Ammon's horn (tissue), 1 donor: ENCODE measurements around the gene EEPD1.

Experiments
- DNase-seq: peaks from one replicate; pipeline ENCODE4 v3.0.0-alpha.2; 2016; ENCODE audit warnings: low spot score

The EEPD1 gene

DNA sequence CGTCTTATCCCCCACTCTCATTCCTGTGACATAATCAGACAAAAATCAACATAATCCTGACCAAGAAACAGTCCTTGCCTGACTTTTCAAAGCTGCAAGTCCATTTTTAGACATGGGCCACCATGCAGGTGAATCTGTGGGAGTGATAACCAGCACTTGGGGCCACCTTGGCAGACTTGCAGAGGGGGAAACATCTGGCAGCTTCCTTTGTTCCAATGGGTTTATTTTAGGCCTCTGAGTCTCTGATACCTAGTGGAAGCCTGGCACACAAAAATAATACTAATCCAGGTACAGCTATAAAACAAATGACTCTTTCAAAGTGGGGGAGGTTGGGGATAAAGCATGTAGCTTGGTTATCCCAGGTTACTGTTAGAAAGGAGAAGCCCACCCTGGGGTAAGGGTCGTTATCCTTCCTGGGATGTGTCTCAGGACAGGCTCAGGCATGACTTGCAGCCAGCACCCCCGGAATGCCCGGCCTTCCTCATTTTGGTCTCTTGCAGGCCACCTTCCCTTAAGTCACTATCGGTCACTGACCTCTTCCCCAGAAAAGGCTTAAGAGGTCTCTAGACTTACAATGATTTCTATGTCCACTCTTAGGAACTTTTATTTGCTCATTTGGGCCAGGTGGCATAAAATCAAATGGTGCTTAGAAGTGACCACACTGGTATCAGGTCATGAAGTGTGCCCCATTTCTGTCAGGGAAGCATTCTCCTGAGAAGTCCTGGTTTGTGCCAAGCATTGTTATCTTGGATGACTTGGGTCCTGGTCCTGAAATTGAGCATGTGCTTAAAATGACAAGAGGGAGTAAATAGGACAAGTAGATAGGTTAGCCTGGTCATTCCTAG, 37.6 kb downstream of the EEPD1 start:
- no peak for DNase-seq

DNA sequence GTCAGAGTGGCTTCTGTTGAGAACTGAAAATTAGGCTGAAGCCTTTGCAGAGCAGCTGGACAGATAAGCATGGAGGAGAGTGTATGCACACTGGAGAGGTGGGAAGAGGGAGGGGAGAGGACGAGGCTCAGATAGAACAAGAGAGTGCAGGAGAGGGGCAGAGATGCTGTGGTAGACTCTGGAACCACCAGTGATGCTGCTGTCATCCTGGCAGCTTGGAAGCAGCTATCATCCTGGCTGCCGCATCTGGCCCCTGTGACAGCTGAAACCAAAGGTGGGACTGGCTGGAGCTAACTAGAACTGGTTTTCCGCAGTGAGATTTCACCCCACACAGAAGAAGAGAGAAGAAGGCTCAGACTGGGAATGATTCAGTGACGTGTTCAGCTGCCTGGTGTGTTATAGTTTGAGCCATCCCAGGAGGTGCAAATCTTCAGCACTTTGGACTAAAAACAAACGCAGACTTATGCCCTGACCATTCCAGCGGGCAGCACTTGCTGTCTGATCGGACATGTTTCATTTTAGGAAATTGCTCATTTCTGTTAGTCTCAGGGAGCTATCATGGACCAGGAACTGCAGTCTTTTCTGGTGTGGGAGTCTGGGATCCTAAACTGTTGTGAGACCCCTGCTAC, 38.4 kb downstream of the EEPD1 start:
- DNase-seq: no peak

DNA sequence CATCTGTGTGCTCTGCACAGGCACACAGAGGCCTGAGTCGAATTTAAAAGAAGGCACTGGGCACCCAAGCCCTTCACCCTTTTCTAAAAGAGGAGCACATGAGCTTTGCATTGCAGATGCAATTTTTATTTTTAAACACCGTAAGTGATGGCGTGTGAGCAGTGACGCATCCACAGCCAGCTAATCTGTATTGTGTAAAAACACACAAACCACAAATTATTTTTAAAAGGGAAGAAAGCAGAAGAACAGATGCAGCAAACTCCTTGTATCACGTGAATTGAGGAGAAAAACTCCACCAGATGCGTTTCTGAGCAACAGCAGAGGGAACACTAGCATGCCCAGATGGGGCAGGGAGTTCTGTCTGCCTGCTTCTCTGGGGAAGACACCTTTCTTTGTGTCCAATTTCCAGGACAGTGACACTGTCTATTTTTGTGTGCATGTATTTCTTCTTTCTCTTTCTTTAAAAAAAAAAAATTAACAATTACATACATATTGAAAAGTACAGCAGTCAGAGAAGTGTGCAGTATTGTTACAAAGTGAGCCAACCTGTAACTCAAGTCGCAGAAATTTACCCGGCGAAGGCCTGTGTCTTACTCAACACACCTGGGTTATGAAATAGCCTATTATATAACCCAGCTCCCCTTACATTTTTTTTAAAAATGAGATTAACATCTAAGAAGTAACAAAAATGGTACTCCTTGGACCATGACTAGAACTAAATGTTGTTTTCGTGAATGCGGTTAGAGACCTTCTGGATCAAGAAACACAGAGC, 39.2 kb downstream of the EEPD1 start:
- peak; percentile 45 for DNase-seq

DNA sequence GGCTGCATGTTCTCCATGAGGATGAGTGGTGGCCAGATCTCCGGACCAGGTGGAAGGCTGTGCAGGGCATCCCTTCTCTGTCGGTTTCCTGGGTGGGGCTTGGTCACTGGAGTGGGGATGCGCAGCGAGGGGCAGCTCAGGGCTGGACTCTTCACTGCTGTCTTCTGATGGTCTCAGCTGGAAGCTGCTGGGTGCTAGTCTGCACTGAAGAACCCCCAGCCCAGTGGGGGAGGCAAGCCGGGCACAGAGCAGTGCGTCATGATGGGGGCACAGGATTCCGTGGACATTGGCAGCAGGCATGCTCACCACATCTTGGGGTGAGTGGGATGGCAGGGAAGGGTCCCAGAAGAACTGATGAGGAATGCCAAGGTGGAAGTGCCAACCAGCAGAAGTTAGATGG, 39.8 kb downstream of the EEPD1 start:
- no peak for DNase-seq

DNA sequence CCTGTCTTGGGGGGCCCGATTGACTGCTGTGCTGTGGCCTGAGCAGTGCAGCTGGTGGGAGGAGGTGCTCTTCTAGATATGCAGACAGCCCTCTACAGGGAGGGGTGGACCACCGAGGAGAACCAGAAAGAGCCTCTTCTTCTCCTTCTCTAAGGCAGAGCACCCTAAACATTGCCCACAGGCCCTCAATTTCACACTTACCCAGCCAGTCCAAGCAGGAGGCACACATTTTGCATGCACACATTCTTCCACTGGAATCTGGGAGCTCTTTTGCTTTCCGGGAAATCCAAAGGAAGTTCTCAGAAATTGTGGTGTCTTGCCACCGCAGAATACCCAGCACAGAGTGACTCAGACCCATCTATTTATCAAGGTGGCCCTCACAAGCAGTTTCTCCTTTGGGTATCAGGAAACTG, 45.8 kb downstream of the EEPD1 start:
- no peak for DNase-seq

DNA sequence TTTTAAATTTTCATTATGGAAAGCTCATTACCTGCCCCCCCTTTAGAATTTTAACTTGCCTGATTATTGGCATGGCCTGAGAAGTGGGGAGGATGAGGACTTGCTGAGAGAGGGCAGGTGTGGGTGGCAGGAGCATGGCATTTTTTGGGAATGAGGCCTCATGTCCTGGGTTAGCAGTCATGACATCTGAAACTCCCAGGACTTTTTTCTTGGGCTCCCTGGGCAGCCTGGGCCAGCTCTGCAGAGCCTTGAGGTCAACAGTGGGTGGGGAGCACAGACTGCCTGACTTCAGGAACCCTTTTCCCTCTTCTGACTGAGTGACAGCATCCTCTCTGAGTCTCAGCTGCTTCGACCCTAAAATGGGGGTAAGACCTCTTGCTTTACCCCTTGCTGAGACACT, 46.3 kb downstream of the EEPD1 start:
- DNase-seq: no peak

DNA sequence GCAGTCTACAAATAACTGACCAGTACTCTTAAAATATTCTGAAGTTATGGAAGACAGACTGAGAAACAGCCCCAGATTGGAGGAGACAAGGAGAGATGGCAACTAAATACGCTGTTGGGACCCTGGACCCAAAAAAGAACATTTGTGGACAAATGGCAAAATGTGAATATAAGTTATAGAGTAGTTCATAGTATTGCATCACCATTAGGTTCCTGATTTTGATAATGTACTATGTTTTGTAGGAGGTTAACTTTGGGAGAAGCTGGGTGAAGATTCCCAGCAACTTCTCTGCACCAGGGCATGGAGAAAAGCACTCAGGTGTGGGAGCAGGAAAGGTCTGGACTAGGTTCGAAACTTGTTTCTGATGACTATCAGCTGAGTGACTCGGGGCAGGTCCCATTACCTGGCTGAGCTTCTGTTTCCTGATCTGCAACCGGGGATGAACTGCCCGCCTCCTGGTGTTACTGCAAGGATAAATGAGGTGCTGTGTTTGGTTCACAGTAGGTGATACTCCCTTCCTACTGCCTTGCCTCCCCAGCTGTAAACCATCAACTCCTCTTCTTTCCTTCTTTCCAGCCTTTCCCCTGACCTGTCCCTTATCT, 48.2 kb downstream of the EEPD1 start:
- no peak for DNase-seq

DNA sequence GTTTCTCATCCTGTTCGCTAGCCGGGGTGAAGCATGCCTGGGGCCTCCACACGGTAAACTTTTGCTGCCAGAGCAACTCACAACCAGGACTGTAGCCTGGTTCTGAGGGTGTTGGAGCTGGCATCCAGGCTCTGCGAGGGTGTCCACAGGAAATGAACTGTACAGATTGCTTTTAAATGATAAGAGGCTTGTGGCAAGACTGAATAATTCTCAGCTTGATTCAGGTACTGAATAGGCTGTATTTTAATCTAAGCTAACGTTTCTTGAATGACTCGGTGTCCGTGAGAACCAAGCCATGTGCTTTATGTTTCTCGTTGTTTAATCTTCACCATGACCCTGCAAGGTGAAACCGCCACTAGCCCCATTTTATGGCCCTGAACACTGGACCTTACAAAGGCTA, 49.3 kb downstream of the EEPD1 start:
- no peak for DNase-seq

DNA sequence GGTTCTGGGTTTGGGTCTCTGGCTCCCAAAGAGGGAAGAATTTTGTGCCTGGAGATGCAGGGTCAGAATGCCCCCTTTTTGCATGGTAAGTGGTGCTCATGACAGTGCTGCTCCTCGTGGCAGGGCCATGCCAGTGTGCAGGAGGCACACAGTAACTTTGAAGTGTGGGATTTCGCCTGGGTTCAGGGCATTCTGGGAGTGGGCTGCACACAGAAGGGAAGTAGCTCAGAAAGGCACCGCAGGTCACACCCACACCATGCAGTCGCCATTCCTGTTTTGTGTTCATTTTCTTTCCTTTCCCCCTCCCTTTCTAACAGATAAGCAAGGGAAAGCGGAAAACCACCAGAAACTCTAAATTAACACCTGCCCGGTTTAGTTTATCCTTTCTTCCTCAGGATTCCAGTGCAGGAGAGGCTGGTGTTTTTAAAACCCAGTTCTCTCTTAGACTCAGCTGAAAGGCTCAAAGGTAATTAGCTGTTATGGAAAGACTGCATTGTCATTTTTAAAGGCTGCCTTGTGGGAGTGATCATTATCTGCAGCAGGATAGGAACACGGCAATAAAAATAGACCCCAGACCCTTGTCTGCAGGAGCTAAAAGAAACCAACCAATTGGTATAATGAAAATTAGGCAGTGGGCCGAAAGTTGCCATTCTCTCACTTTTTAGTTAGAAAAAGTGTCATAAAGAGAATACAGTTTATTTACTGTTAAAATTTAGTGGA, 50.2 kb downstream of the EEPD1 start:
- DNase-seq: no peak

DNA sequence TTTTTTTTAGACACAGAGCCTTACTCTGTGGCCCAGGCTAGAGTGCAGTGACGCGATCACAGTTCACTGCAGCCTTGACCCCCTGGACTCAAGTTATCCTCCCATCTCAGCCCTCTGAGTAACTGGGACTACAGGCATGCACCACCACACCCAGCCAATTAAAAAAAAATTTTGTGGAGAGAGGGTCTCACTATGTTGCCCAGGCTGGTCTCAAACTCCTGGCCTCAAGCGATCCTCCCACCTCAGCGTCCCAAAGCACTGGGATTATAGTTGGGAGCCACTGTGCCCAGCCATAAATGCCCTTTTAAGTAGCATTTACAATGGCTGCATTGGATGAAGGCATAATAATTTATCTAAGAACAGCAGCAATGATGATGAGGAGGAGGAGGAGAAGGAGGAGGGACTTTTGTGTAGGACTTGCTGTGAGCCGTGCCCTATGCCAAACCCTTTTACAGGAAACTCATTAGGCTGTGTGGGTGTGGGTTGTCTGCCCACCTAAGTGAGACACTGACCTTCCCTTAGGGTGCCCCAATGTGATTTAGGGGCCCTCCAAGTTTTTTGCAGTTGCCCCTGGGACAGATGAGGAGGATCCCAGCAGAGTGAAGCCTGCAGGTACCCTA, 51.1 kb downstream of the EEPD1 start:
- no peak for DNase-seq

DNA sequence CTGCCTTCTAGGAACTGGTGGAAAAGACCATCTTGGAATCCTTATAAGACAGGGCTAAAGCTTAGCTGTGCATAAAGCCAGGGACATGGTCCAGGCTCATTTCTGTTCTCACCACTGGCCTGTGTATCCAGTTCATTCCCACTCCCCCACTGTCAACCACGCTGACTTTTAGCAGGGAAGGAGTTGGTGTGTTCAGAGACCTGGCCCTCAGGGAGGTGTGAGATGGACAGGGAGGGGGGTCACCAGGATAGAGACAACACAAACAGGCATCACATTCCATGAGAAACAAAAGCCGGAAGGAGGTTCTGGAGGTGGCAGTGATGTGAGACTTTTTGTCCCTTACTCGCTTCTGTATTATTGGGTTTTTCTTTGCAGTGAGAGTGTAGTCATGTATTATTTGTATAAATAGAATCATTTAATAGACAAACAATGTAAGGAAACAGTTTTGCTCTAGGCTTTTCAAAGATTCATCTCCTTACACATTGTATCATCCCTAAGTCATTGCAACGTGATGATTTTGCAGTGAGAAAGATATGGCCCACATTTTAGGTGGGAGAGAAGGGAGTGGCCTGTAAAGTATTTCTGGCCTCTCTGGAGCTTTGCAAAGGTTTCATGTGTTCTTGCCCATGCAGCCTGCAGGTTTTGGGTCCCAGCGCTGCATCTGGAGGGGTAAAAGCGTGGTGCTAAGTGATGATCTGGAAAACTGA, 52.0 kb downstream of the EEPD1 start:
- no peak for DNase-seq

DNA sequence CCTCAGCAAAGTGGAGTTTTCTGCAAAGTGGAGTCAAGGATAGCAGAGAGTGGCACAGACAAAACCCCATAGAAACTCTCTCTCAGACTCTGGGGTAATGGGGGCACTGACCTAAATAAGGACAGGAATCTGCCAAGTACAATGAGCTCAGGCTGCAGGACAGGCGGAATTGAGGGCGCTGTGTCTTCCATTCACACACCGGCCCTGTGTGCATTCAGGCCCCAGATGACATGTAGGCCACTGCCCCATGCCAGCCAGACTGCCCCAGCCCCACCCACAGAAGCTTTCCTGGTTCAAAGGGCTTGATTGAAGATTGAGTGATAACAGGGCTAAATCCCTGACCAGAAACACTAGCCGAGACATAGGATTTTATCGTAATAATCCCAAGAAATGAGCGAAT, 52.7 kb downstream of the EEPD1 start:
- peak; percentile 38 for DNase-seq

DNA sequence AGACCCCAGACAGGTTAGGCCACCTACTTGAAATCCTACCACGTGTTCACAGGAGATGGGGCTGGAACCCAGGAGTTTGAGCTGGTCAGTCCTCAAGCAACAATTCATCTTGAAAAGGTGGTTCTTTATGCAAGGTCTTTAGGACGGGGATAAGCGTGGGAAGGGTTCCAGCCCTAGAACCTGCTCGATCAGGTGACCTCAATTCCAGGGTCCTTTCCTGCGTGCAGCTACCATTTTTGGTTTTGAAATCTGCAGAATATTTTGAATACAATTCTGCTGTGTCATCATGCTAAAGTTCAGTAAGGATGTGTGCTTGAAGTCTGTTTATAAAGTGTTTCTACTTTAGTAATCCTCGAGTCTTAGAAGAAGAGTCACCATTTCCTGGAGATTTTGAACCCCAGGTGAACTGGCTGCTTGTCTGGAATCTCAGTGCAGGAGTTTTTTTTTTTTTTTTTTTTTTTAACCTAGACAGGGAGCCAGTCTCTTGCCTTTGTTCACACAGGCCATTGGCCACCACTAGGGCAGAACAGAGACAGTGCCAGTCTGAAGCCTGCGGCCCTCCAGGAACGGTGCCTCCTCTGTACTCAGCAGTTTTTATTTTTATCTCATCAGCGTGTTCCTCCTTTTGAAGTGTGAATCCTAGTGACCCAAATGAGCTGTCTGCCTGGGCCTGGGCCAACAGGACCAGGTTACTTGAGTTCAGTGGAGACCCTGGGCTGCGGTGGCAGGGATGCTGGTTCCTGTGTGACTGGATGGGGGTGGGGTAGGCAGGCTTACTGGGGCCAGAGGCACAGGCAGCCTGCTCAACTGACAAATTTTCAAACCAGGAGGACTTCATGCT, 54.6 kb downstream of the EEPD1 start:
- DNase-seq: peak; percentile 83

DNA sequence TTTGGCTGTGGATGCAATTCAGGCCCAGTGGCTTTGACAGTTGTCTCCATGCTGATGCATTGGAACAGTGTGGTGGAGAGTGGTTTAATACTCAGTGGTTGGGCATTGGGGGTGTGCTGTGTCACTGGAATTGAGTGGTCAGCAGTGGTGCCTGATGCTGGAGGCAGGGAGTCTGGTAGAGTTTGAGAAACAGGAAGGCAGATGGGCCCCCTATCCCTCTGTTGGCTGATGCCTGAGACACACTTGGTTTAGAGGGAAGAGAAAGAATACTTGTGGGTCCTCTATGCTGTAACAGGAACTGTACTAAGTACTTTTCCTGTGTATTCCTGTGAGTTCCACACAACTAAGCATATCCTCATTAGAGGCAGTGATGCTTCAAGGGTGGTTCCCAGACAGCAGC, 55.4 kb downstream of the EEPD1 start:
- peak; percentile 50 for DNase-seq

DNA sequence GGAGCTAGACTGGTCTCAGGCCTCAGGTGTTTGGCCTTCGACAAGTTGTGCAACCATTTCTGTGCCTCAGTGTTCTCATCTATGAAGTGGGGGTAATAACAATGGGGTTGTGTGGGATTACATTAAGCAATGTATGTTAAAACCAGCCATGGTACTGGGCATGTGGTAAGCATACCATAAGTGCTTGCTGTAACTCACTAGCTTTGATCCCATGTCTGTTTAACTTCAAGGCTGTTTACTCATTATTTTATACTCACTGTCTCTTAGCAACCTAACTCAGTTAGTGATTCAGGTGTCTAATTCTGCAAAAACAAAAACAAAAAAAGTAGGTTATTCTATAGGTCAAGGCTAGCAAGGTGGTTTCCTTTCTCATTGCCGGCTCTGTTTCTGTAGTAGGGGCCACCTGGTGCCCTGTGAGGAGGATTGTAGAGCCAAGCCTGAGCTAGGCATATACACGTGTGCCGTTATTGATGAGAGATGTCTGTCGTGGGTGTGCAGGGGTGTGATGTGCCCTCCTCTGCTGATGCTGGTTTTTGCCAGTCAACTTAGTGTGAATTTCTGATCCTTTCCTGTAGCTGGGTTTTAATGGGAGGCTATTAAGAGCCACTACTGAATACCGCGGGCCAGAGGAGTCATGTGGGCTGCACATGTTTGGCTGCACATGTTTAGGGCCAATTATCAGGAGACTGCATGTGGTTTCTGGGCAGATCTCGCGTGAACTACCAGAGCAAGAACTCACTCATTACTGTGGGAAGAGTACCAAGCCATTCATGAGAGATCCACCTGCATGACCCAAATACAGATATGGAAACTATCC, 56.2 kb downstream of the EEPD1 start:
- DNase-seq: no peak

DNA sequence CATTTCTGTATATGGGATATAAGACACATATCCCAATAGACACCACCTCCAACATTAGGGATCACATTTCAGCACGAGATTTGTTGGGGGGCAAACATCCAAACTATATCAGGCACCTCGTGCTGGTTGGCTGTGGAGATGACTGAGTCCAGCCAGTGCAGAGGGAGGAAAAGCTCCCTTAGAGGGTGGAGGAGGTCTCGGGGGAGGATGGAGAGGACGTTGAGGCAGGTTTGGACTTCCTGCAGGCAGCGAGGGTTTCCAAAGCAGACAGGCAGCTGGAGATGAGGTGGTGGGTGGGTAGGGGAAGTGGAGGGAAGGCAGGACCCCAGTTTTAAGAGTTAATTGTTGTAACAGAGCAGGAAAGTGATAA, 56.7 kb downstream of the EEPD1 start:
- no peak for DNase-seq

DNA sequence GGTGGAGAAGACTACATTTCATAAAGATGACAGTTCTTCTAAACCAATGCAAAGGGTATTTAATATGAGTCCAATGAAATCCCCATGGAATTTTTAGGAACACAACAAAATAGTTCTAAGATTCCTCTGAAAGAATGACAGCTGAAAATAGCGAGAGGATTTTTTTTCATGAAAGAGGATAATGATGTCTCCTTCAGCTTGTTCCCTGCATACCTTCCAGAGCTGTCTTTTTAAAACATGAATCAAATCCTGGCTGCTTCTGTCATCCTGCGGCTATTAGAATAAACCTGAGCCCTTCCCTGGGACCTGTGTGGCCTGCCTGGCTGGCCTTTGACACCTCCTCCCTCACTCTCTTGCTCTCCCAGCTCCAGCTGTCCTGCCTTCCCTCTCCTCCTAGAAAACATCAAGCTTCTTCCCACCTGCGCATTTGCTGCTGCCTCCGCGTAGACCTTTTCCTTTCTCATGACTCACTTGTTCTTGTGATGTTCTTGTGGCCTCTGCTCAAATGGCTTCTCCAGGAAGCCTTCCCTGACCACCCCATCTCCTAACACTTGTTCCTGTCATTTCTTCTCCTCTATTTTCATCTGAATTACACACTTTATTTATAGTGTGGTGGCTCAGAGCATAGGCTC, 57.4 kb downstream of the EEPD1 start:
- DNase-seq: no peak

DNA sequence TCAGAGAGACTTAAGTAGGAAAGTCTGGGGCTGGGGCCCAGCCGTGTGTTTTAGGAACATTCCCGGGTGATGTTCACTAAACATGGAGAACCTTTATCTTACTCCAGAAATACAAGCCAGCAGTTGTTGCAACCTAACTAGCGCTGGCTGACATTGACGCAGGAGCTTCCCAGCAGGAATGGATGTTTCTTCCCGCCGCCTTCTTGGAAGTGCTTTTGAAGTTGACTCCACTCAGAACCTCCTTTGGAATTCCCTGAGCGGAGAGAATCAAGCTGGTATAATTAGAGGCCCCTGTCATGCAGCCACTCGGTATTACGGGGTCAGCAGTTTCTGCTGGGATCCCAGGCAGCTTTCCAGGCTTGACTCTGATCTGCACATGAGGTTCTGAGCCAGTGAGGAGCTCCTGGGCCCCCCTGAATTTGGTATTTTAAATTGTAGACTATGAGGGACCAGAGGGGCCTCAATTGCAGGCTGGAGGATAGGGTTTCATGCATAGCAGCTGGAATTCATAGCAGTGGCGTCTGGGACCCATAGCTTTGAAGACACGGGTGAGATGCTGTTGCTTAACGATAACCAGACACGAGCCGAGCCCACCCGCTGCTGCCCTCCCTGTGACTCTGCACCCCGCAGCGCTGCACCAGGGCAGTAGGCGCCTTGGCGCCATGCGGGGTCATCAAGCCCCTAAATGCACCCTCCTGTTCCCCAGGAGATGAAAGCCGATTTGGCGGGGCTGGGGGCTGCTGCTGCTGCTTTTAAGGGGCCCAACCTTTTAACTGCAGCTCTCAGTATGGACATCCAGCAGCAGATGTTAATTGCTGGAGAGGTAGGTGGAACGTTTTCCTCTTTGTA, 61.8 kb downstream of the EEPD1 start:
- DNase-seq: no peak
